HT-29 (cell line): ENCODE measurements around the gene PTPRN2. TPM values are rescaled to one million over a fixed set of nuclear protein-coding genes. Genes with fewer than 3 reads are reported as not detected.

Experiments
- DNase-seq: peaks from one replicate; pipeline ENCODE4 v3.0.0-alpha.2; 2015; ENCODE audit warnings: low spot score
- total RNA-seq: library from RNA; depleted of rRNA; stranded (reverse); fragments of >200 nt; shearing (Covaris generic); gene quantifications from 2 replicates; pipeline ENCODE4 v1.2.3, GENCODE V29; 2014

The PTPRN2 gene
- total RNA-seq, 1 experiment from 2014 or later = 1.7 TPM

- DNase-seq = no peak
Measured at GRCh38 chr7:158140538-158141220, 446.9 kb downstream of the PTPRN2 start.

GRCh38 chr7:158139499-158139898 is 448.1 kb downstream of the PTPRN2 start:
- no peak for DNase-seq

GRCh38 chr7:158138329-158138597 is 449.4 kb downstream of the PTPRN2 start:
- DNase-seq = no peak

GRCh38 chr7:158137516-158138328 is 449.9 kb downstream of the PTPRN2 start:
- DNase-seq = no peak

GRCh38 chr7:158135931-158136330 is 451.7 kb downstream of the PTPRN2 start:
- DNase-seq = no peak

- DNase-seq = no peak
Measured at GRCh38 chr7:158134824-158135223, 452.8 kb downstream of the PTPRN2 start.

- no peak for DNase-seq
Measured at GRCh38 chr7:158133515-158134271, 453.9 kb downstream of the PTPRN2 start.

- no peak for DNase-seq
Measured at GRCh38 chr7:158133057-158133456, 454.6 kb downstream of the PTPRN2 start.

- DNase-seq = no peak
Measured at GRCh38 chr7:158130023-158130409, 457.6 kb downstream of the PTPRN2 start.

- no peak for DNase-seq
Measured at GRCh38 chr7:158129037-158130022, 458.3 kb downstream of the PTPRN2 start.

GRCh38 chr7:158128572-158128971 is 459.1 kb downstream of the PTPRN2 start:
- DNase-seq = no peak

- no peak for DNase-seq
Measured at GRCh38 chr7:158127241-158127640, 460.4 kb downstream of the PTPRN2 start.

GRCh38 chr7:158126661-158127060 is 461.0 kb downstream of the PTPRN2 start:
- no peak for DNase-seq

GRCh38 chr7:158125721-158126120 is 461.9 kb downstream of the PTPRN2 start:
- no peak for DNase-seq

GRCh38 chr7:158125091-158125490 is 462.5 kb downstream of the PTPRN2 start:
- DNase-seq = no peak

GRCh38 chr7:158124671-158125079 is 462.9 kb downstream of the PTPRN2 start:
- DNase-seq = no peak

- DNase-seq = no peak
Measured at GRCh38 chr7:158123753-158124152, 463.9 kb downstream of the PTPRN2 start.

GRCh38 chr7:158123214-158123613 is 464.4 kb downstream of the PTPRN2 start:
- DNase-seq = no peak

- DNase-seq = no peak
Measured at GRCh38 chr7:158121441-158122045, 466.1 kb downstream of the PTPRN2 start.

GRCh38 chr7:158120716-158121115 is 466.9 kb downstream of the PTPRN2 start:
- no peak for DNase-seq

- DNase-seq = no peak
Measured at GRCh38 chr7:158120316-158120715, 467.3 kb downstream of the PTPRN2 start.
